GM13977 (cell line): ENCODE measurements around the gene HES3.

ENCODE experiments used
- DNase-seq: peaks from one replicate; pipeline ENCODE4 v3.0.0; 2012; ENCODE audit warnings: low spot score
- CTCF ChIP-seq: IDR thresholded peaks from 2 replicates; pipeline ENCODE4 v1.5.1; 2012; ENCODE audit warnings: mild to moderate bottlenecking, control low read depth; ENCODE audit not compliant: insufficient read depth; ENCODE audit errors: extremely low read depth, missing control alignments
- in situ Hi-C: fragments of 300-500 bp; cut with MboI; formaldehyde crosslinking; loops from one replicate; pipeline ENCODE4 v1.12.0; 2022; ENCODE audit warnings: low sequenced_read_pairs, low pct_unique_long_range_greater_than_20kb, mixed read lengths, inconsistent platforms; ENCODE audit not compliant: unreplicated experiment

The HES3 gene

GRCh38 chr1:6234502-6235295 is 9.3 kb upstream of the HES3 start:
- no peak for TF ChIP-seq CTCF
- no peak for DNase-seq
- in situ Hi-C loops: no loop called here

GRCh38 chr1:6235296-6235677 is 8.7 kb upstream of the HES3 start:
- TF ChIP-seq CTCF: no peak
- no peak for DNase-seq
- in situ Hi-C loops: no loop called here

- in situ Hi-C loops: no loop called here
- no peak for TF ChIP-seq CTCF
- DNase-seq: no peak
These were observed 6.9 kb upstream of the HES3 start for GRCh38 chr1:6237093-6237492.

- no peak for TF ChIP-seq CTCF
- no peak for DNase-seq
- in situ Hi-C loops: no loop called here
These were observed 4.7 kb upstream of the HES3 start for GRCh38 chr1:6239213-6239752.

- no peak for DNase-seq
- TF ChIP-seq CTCF: no peak
- in situ Hi-C loops: loop anchor here (10.0 kb wide), 2 partner anchors 105 to 165 kb away; no protein-coding TSS in a partner anchor
These were observed 3.8 kb upstream of the HES3 start for GRCh38 chr1:6239950-6240768.

GRCh38 chr1:6241107-6241886 is 2.7 kb upstream of the HES3 start:
- no peak for TF ChIP-seq CTCF
- in situ Hi-C loops: loop anchor here (10.0 kb wide), 2 partner anchors 104 to 164 kb away; no protein-coding TSS in a partner anchor
- no peak for DNase-seq
